T-cell (primary cell): ENCODE data around the gene SIX2. TPM values are rescaled to one million over a fixed set of nuclear protein-coding genes. Genes with fewer than 3 reads are reported as not detected.

Experiments
- ATAC-seq, 4 experiments: fragments of 200-7000 bp in 3 of 4; fragments of 150-1000 bp in 1 of 4; cut with Tn5 transposase; replicated peaks in 1 of 4; 1 replicate in 3 of 4; 2 replicates in 1 of 4; pipeline ENCODE4 v1.10.0; 2021; ENCODE audit warnings: moderate library complexity in 3 of 4, mild to moderate bottlenecking in 2 of 4, moderate number of reproducible peaks in 1 of 4
- CTCF ChIA-PET, 2 donors: fragments of 300-600 bp; sonication (Branson Sonifier 250); formaldehyde crosslinking; loops; one replicate each; lab custom pipeline; 2022; ENCODE audit warnings: antibody characterized with exemption in 2 of 2; lab: Charles Lee
- POLR2A ChIA-PET, 2 donors: fragments of 300-600 bp; sonication (Branson Sonifier 250); formaldehyde crosslinking; loops; one replicate each; lab custom pipeline; 2022; ENCODE audit warnings: antibody characterized with exemption in 2 of 2; lab: Charles Lee
- DNase-seq, 35 experiments: peaks; one replicate each; pipeline versions ENCODE4 v3.0.0 to v3.0.0-alpha.2; 2013 to 2023
- H3K27ac ChIP-seq: one replicate; pipeline ENCODE4 v1.5.1; 2013; ENCODE audit warnings: low read length
- H3K27me3 ChIP-seq, 2 experiments: replicated peaks in 1 of 2; 1 replicate in 1 of 2; 2 replicates in 1 of 2; pipeline versions ENCODE4 v1.6.1 to v1.7.0; 2013; ENCODE audit warnings: low read length in 1 of 2, mixed read lengths in 1 of 2; ENCODE audit not compliant: control insufficient read depth in 2 of 2, insufficient read depth in 2 of 2; ENCODE audit errors: extremely low read depth in 1 of 2
- H3K36me3 ChIP-seq, 2 donors: 1 replicate in 1 of 2; 2 replicates in 1 of 2; pipeline versions ENCODE4 v1.6.1 to v1.7.0; 2013; ENCODE audit warnings: low read length in 1 of 2; ENCODE audit not compliant: control insufficient read depth in 2 of 2, insufficient read depth in 1 of 2; ENCODE audit errors: extremely low read depth in 1 of 2
- H3K4me1 ChIP-seq, 2 experiments: 1 replicate in 1 of 2; 2 replicates in 1 of 2; pipeline versions ENCODE4 v1.6.1 to v1.7.0; 2013; ENCODE audit warnings: low read length in 2 of 2, mixed read lengths in 1 of 2; ENCODE audit not compliant: insufficient read depth in 2 of 2, control insufficient read depth in 1 of 2; ENCODE audit errors: extremely low read depth in 1 of 2
- H3K4me3 ChIP-seq, 2 donors: 1 replicate in 1 of 2; 2 replicates in 1 of 2; pipeline versions ENCODE4 v1.5.1 to v1.7.0; 2013; ENCODE audit warnings: mild to moderate bottlenecking in 2 of 2, low read length in 1 of 2, moderate library complexity in 1 of 2; ENCODE audit not compliant: control insufficient read depth in 1 of 2; ENCODE audit errors: extremely low read depth in 1 of 2
- H3K9me3 ChIP-seq: 2 replicates; pipeline ENCODE4 v1.7.0; 2013
- H3K27ac Mint-ChIP-seq, 2 donors: one replicate each; pipeline ENCODE4 v1.8.0; 2020 to 2021; ENCODE audit warnings: mild to moderate bottlenecking in 2 of 2, mixed read lengths in 2 of 2
- H3K27me3 Mint-ChIP-seq, 2 donors: one replicate each; pipeline ENCODE4 v1.8.0; 2021 to 2022; ENCODE audit warnings: mixed read lengths in 2 of 2
- H3K36me3 Mint-ChIP-seq: one replicate; pipeline ENCODE4 v1.8.0; 2021; ENCODE audit warnings: mixed read lengths
- H3K4me1 Mint-ChIP-seq, 3 donors: one replicate each; pipeline ENCODE4 v1.8.0; 2020 to 2022; ENCODE audit warnings: mixed read lengths in 3 of 3, mild to moderate bottlenecking in 1 of 3
- H3K4me3 Mint-ChIP-seq, 3 donors: one replicate each; pipeline ENCODE4 v1.8.0; 2020 to 2022; ENCODE audit warnings: mild to moderate bottlenecking in 3 of 3, mixed read lengths in 3 of 3, moderate library complexity in 3 of 3
- H3K9me3 Mint-ChIP-seq, 3 donors: one replicate each; pipeline ENCODE4 v1.8.0; 2020 to 2022; ENCODE audit warnings: mixed read lengths in 3 of 3
- WGBS: methylation state at CpG from one replicate; pipeline ENCODE4 v1.1.5; 2013; ENCODE audit warnings: missing lambda C conversion rate; ENCODE audit not compliant: insufficient coverage; 5-methylcytosine and 5-hydroxymethylcytosine counted together
- total RNA-seq, 35 experiments: library from RNA in 6 of 35; stranded (reverse) in 6 of 35; fragments of 120-200 nt in 1 of 35; gene quantifications; one replicate each; pipeline versions ENCODE4 v1.2.1 to v1.2.4 and lab custom pipeline; 2013 to 2026

Gene SIX2
- total RNA-seq, 5 donors from 2014 or later (not counting 1 experiment from before 2014, with no cell fraction given) = not detected

DNA sequence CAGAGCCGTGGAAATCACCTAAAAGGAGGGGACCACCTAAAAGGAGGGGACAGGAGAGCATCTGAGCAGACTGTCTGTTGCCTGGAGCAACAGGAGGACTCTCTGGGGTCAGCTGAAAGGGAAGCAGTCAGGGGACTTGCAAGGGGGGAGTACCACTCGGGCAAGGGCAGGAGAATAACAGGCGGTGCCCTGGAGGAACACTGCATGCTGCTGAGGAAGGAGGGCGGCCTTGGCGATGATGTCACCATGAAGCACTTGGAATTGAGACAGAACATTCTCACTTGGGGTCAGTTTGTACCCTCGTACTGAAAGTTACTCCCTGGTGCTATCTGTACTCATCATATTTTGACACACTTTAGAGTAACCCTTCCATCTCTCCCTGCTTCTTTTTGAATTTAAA lies 49.4 kb downstream of the SIX2 start:
- H3K27me3 ChIP-seq = peaks cover 2 to 55% of the 10 kb centered on the region in 2 experiments
- H3K4me3 ChIP-seq = no peak overlapping the region
- peaks cover 0 to 10% of the 10 kb centered on the region in 2 experiments for H3K4me1 ChIP-seq
- Mint-ChIP-seq H3K27me3 (peaks cover 35 to 70% of the 10 kb centered on the region in 2 donors), H3K4me3 (no peak overlapping the region), H3K27ac (no peak overlapping the region), H3K4me1 (peaks cover 5 to 9% (median 9%) of the 10 kb centered on the region in 3 donors), H3K36me3 (no peaks in the 10 kb centered on the region), H3K9me3 (no peaks in the 10 kb centered on the region)
- no peak for DNase-seq
- H3K9me3 ChIP-seq = no peaks in the 10 kb centered on the region
- WGBS = 52% methylated on average over 5 of the region's 6 CpGs
- no peak overlapping the region for H3K27ac ChIP-seq
- CTCF ChIA-PET = no interaction called here
- ATAC-seq = no peak
- POLR2A ChIA-PET = no interaction called here
- no peaks in the 10 kb centered on the region for H3K36me3 ChIP-seq

GRCh38 chr2:44957656-44958327 lies 51.5 kb downstream of the SIX2 start:
- H3K27me3 Mint-ChIP-seq = peaks cover 44 to 72% of the 10 kb centered on the region in 2 donors
- H3K4me3 ChIP-seq = no peak overlapping the region
- peaks cover 8 to 22% (median 13%) of the 10 kb centered on the region in 3 donors for H3K4me1 Mint-ChIP-seq
- 100% methylated on average over 1 of the region's 6 CpGs for WGBS
- ATAC-seq (no peak), DNase-seq (no peak)
- H3K36me3 ChIP-seq = no peaks in the 10 kb centered on the region
- H3K9me3 Mint-ChIP-seq = no peaks in the 10 kb centered on the region
- no peaks in the 10 kb centered on the region for H3K9me3 ChIP-seq
- H3K36me3 Mint-ChIP-seq = no peaks in the 10 kb centered on the region
- no peak overlapping the region for H3K27ac Mint-ChIP-seq
- no peak overlapping the region for H3K4me3 Mint-ChIP-seq
- H3K27me3 ChIP-seq = peaks cover 2 to 63% of the 10 kb centered on the region in 2 experiments
- no peak overlapping the region for H3K27ac ChIP-seq
- CTCF ChIA-PET = interaction anchor here (0.5 to 1.3 kb wide), 4 partner anchors 27 to 1754 kb away, joined by 3 to 5 read pairs (median 4); no protein-coding TSS in a partner anchor
- POLR2A ChIA-PET = no interaction called here
- peaks cover 0 to 14% of the 10 kb centered on the region in 2 experiments for H3K4me1 ChIP-seq

DNA sequence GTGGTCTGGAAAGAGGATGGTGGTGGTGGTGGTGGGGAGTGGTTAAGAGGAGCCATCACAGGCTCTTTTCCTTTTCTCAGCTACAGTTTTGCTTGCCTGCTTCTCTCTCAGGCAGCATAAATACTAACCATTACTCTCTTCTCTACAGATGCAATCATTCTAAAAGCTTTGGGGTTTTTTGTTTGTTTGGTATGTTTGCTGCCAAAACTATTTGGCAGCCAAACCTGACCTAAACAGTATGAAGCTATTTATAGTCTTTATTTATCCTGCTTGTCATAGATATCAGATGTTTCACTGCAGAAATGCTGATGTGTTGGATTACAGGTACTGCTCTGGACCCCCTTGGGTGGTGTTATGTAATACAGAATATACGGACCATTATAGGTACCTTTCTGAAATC lies 52.4 kb downstream of the SIX2 start:
- WGBS = no CpG with 5 or more reads among the region's 1 CpG
- no peak overlapping the region for H3K4me3 Mint-ChIP-seq

GRCh38 chr2:44955593-44956392 lies 53.5 kb downstream of the SIX2 start:
- peak overlapping the region in 1 of 2 donors; percentile 42 for H3K4me3 ChIP-seq
- peak; percentile 28 to 74 (median 63) for DNase-seq
- Mint-ChIP-seq H3K27ac (no peak overlapping the region), H3K4me3 (peak overlapping the region in 1 of 3 donors; percentile 55), H3K36me3 (no peaks in the 10 kb centered on the region), H3K4me1 (peaks cover 18 to 33% (median 20%) of the 10 kb centered on the region in 3 donors), H3K9me3 (no peaks in the 10 kb centered on the region), H3K27me3 (peaks cover 50 to 74% of the 10 kb centered on the region in 2 donors)
- H3K27me3 ChIP-seq = peaks cover 7 to 66% of the 10 kb centered on the region in 2 experiments
- H3K9me3 ChIP-seq = no peaks in the 10 kb centered on the region
- ChIA-PET CTCF (interaction anchor here (0.6 to 3.6 kb wide), 15 partner anchors 395 to 940 kb away, joined by 3 to 22 read pairs (median 4); no protein-coding TSS in a partner anchor), POLR2A (no interaction called here)
- peak; percentile 75 to 89 (median 82) for ATAC-seq
- H3K4me1 ChIP-seq = peaks cover 0 to 25% of the 10 kb centered on the region in 2 experiments
- H3K27ac ChIP-seq = no peak overlapping the region
- WGBS = 3% methylated on average over 32 of the region's 38 CpGs
- H3K36me3 ChIP-seq = no peaks in the 10 kb centered on the region

More for the DNA sequence above, 52.4 kb downstream of the SIX2 start:
- H3K4me1 ChIP-seq = peaks cover 0 to 23% of the 10 kb centered on the region in 2 experiments
- ATAC-seq (no peak), DNase-seq (no peak)
- no peak overlapping the region for H3K4me3 ChIP-seq
- CTCF ChIA-PET = interaction anchor here (0.6 to 3.6 kb wide), 8 partner anchors 239 to 913 kb away, joined by 4 to 22 read pairs (median 7); no protein-coding TSS in a partner anchor
- H3K36me3 ChIP-seq = no peaks in the 10 kb centered on the region
- Mint-ChIP-seq H3K4me1 (peaks cover 13 to 27% (median 17%) of the 10 kb centered on the region in 3 donors), H3K36me3 (no peaks in the 10 kb centered on the region), H3K27ac (peak overlapping the region in 1 of 2 donors; percentile 56), H3K9me3 (no peaks in the 10 kb centered on the region), H3K27me3 (peaks cover 45 to 73% of the 10 kb centered on the region in 2 donors)
- peaks cover 2 to 65% of the 10 kb centered on the region in 2 experiments for H3K27me3 ChIP-seq
- no peaks in the 10 kb centered on the region for H3K9me3 ChIP-seq
- no peak overlapping the region for H3K27ac ChIP-seq
- POLR2A ChIA-PET = no interaction called here

Other genes starting within 250 kb of the SIX2 start
- under 1 TPM in 1 of 5 donors, not detected in 4; 0.23 TPM for gene SIX3, start 67.8 kb downstream of the SIX2 start, total RNA-seq